HEK293 (cell line): Measurements from ENCODE around the gene CREBRF.
A peak's percentile ranks its signal among the peaks of the same experiment; 100 is the strongest.

Source experiments
- CTCF ChIA-PET: fragments of 350-600 bp; formaldehyde crosslinking; extraction: SDS; loops from one replicate; lab custom pipeline; 2021; ENCODE audit warnings: antibody characterized with exemption; lab: Yijun Ruan, JAX
- POLR2A ChIA-PET: fragments of 300-600 bp; formaldehyde crosslinking; extraction: SDS; loops from one replicate; lab custom pipeline; 2020; ENCODE audit warnings: antibody characterized with exemption, inconsistent platforms; lab: Yijun Ruan, JAX
- H3K27ac ChIP-seq: fragments of 200-500 bp; sonication (Bioruptor generic); 2 replicates; pipeline ENCODE4 v1.5.1; 2014; ENCODE audit warnings: low read depth, low read length, control low read depth, inconsistent platforms; ENCODE audit errors: extremely low read depth
- H3K36me3 ChIP-seq, 2 experiments: fragments of 200-500 bp in 1 of 2; sonication (Bioruptor generic) in 1 of 2; 1 replicate in 1 of 2; 2 replicates in 1 of 2; pipeline ENCODE4 v1.5.1; 2014 to 2017; ENCODE audit warnings: inconsistent platforms in 2 of 2, low read length in 2 of 2; ENCODE audit not compliant: control insufficient read depth in 2 of 2, insufficient read depth in 1 of 2
- H3K4me1 ChIP-seq: fragments of 200-500 bp; sonication (Bioruptor generic); 2 replicates; pipeline ENCODE4 v1.5.1; 2014; ENCODE audit warnings: mild to moderate bottlenecking, low read length, inconsistent platforms; ENCODE audit not compliant: control insufficient read depth, insufficient read depth
- H3K4me3 ChIP-seq: 2 replicates; pipeline ENCODE4 v1.5.1; 2011; ENCODE audit warnings: low read depth, mild to moderate bottlenecking, control low read depth, low read length, moderate library complexity
- H3K9me3 ChIP-seq: fragments of 200-500 bp; sonication (Bioruptor generic); 2 replicates; pipeline ENCODE4 v1.5.1; 2014; ENCODE audit warnings: low read depth, low read length, inconsistent platforms; ENCODE audit not compliant: control insufficient read depth, insufficient read depth
- HOXD13 ChIP-seq: sonication (generic); formaldehyde crosslinking; IDR thresholded peaks from 2 replicates; pipeline ENCODE4 v1.8.0; 2022; ENCODE audit warnings: missing genetic modification reagents, borderline replicate concordance
- TRIM28 ChIP-seq: IDR thresholded peaks from 2 replicates; pipeline ENCODE4 v1.6.1; 2011; ENCODE audit warnings: low read length, control low read depth, borderline replicate concordance
- YY1 ChIP-seq: fragments of 450-650 bp; formaldehyde crosslinking; IDR thresholded peaks from 2 replicates; pipeline ENCODE4 v1.5.1; 2018; ENCODE audit warnings: missing biosample characterization, missing genetic modification characterization
- YY2 ChIP-seq: fragments of 450-650 bp; formaldehyde crosslinking; IDR thresholded peaks from 2 replicates; pipeline ENCODE4 v1.5.1; 2016; ENCODE audit warnings: missing biosample characterization, missing genetic modification characterization
- ZFP3 ChIP-seq: fragments of 450-650 bp; formaldehyde crosslinking; IDR thresholded peaks from 2 replicates; pipeline ENCODE4 v1.5.1; 2016; ENCODE audit warnings: low read depth, missing biosample characterization, missing genetic modification characterization
- ZNF10 ChIP-seq: fragments of 450-650 bp; formaldehyde crosslinking; IDR thresholded peaks from 2 replicates; pipeline ENCODE4 v1.5.1; 2017; ENCODE audit warnings: missing biosample characterization, missing genetic modification characterization
- ZNF223 ChIP-seq: fragments of 450-650 bp; formaldehyde crosslinking; IDR thresholded peaks from 2 replicates; pipeline ENCODE4 v1.5.1; 2016; ENCODE audit warnings: missing biosample characterization, missing genetic modification characterization
- ZNF324 ChIP-seq: fragments of 450-650 bp; formaldehyde crosslinking; IDR thresholded peaks from 2 replicates; pipeline ENCODE4 v1.5.1; 2016; ENCODE audit warnings: missing biosample characterization, missing genetic modification characterization
- ZNF433 ChIP-seq: fragments of 450-650 bp; formaldehyde crosslinking; IDR thresholded peaks from 2 replicates; pipeline ENCODE4 v1.5.1; 2016; ENCODE audit warnings: missing biosample characterization, missing genetic modification characterization, low read depth
- ZNF529 ChIP-seq: fragments of 450-650 bp; formaldehyde crosslinking; IDR thresholded peaks from 2 replicates; pipeline ENCODE4 v1.5.1; 2017; ENCODE audit warnings: missing genetic modification characterization, missing biosample characterization; ENCODE audit not compliant: insufficient replicate concordance
- ZNF549 ChIP-seq: fragments of 450-650 bp; IDR thresholded peaks from 2 replicates; pipeline ENCODE4 v1.5.1; 2018; ENCODE audit warnings: missing biosample characterization, missing genetic modification characterization, mild to moderate bottlenecking, inconsistent platforms, moderate library complexity
- ZNF585B ChIP-seq: fragments of 450-650 bp; formaldehyde crosslinking; IDR thresholded peaks from 2 replicates; pipeline ENCODE4 v1.5.1; 2016; ENCODE audit warnings: missing biosample characterization, missing genetic modification characterization
- ZNF664 ChIP-seq: fragments of 450-650 bp; formaldehyde crosslinking; IDR thresholded peaks from 2 replicates; pipeline ENCODE4 v1.5.1; 2016; ENCODE audit warnings: missing biosample characterization, missing genetic modification characterization
- ZNF707 ChIP-seq: fragments of 450-650 bp; formaldehyde crosslinking; IDR thresholded peaks from 2 replicates; pipeline ENCODE4 v1.5.1; 2016; ENCODE audit warnings: missing biosample characterization, missing genetic modification characterization
- TF ChIP-seq, protein P1 (sequence below): fragments of 450-650 bp; formaldehyde crosslinking; IDR thresholded peaks from 2 replicates; pipeline ENCODE4 v1.5.1; 2017; ENCODE audit warnings: missing biosample characterization, mild to moderate bottlenecking, missing genetic modification characterization, moderate library complexity
- TF ChIP-seq, protein P2 (sequence below): fragments of 450-650 bp; formaldehyde crosslinking; IDR thresholded peaks from 2 replicates; pipeline ENCODE4 v1.5.1; 2016; ENCODE audit warnings: missing biosample characterization, missing genetic modification characterization
- TF ChIP-seq, protein P3 (sequence below): fragments of 450-650 bp; formaldehyde crosslinking; IDR thresholded peaks from 2 replicates; pipeline ENCODE4 v1.5.1; 2016; ENCODE audit warnings: missing biosample characterization, missing genetic modification characterization
- TF ChIP-seq, protein P4 (sequence below): fragments of 450-650 bp; IDR thresholded peaks from 2 replicates; pipeline ENCODE4 v1.5.1; 2018; ENCODE audit warnings: missing biosample characterization, missing genetic modification characterization
- TF ChIP-seq, protein P5 (sequence below): sonication (generic); formaldehyde crosslinking; IDR thresholded peaks from 2 replicates; pipeline ENCODE4 v1.8.1; 2022; ENCODE audit warnings: mild to moderate bottlenecking, moderate library complexity, missing genetic modification reagents

CREBRF gene

DNA sequence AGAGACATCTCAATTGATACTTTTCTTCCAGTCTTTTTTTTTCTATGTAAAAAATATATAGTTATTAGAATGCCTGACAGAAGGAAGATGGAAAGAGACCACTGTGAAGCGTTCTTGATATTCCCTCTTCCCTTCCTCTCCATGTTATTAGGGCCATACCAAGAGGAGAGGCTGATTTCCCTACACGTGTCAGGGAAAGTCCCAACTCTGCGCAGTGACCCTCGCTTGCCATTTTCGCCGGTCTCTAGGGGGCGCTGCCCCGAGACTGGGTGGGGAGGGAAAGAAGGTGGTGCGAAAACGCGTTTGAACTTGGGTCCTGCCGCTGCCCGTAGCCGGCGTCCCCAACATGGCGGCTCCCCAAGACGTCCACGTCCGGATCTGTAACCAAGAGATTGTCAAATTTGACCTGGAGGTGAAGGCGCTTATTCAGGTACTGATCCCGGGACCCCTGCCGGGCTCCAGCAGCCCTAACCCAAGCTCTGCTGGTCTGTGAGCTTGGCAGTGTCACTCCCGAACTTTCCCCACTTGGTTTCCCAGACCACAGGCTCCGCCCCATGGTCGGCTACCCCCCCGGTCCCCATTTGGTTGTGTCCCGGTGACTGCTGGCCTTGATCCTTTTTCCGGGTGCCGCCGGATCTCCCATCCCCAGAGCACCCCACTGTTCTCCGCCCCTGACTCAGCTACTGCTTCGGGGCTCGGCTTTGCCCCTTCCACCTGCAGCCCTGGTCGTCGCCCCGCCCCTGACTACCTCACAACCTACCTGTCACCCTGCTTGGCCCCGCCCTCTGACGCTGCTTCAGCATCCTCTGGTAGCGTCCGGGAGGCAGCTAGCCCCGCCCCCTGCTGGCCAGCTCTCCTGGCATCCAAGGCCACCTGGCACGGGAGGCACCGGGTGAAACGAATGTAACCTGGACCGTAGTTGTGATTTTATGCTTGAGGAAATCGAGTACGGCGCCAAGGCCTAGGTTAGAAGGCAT, 88.3 kb downstream of the CREBRF start, which contains the start of gene BNIP1 (continued):
- TF ChIP-seq ZNF324 (tag by site-specific recombination) (peak; percentile 98), HOXD13 (CRISPR knock-in tag) (no peak), ZNF10 (tag by site-specific recombination) (peak; percentile 53; the same call in 1 of the 2 replicates), TRIM28 (no peak)
- TF ChIP-seq, protein P1, sequence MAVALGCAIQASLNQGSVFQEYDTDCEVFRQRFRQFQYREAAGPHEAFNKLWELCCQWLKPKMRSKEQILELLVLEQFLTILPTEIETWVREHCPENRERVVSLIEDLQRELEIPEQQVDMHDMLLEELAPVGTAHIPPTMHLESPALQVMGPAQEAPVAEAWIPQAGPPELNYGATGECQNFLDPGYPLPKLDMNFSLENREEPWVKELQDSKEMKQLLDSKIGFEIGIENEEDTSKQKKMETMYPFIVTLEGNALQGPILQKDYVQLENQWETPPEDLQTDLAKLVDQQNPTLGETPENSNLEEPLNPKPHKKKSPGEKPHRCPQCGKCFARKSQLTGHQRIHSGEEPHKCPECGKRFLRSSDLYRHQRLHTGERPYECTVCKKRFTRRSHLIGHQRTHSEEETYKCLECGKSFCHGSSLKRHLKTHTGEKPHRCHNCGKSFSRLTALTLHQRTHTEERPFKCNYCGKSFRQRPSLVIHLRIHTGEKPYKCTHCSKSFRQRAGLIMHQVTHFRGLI (tag by site-specific recombination), result peak; percentile 35; the same call in 1 of the 2 replicates
- TF ChIP-seq, protein P2, sequence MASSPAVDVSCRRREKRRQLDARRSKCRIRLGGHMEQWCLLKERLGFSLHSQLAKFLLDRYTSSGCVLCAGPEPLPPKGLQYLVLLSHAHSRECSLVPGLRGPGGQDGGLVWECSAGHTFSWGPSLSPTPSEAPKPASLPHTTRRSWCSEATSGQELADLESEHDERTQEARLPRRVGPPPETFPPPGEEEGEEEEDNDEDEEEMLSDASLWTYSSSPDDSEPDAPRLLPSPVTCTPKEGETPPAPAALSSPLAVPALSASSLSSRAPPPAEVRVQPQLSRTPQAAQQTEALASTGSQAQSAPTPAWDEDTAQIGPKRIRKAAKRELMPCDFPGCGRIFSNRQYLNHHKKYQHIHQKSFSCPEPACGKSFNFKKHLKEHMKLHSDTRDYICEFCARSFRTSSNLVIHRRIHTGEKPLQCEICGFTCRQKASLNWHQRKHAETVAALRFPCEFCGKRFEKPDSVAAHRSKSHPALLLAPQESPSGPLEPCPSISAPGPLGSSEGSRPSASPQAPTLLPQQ (tag by site-specific recombination), result peak; percentile 86
- TF ChIP-seq, protein P3, sequence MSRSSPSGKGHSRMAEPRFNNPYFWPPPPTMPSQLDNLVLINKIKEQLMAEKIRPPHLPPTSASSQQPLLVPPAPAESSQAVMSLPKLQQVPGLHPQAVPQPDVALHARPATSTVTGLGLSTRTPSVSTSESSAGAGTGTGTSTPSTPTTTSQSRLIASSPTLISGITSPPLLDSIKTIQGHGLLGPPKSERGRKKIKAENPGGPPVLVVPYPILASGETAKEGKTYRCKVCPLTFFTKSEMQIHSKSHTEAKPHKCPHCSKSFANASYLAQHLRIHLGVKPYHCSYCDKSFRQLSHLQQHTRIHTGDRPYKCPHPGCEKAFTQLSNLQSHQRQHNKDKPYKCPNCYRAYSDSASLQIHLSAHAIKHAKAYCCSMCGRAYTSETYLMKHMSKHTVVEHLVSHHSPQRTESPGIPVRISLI (tag by site-specific recombination), result peak; percentile 63; the same call in 1 of the 2 replicates
- TF ChIP-seq, protein P4, sequence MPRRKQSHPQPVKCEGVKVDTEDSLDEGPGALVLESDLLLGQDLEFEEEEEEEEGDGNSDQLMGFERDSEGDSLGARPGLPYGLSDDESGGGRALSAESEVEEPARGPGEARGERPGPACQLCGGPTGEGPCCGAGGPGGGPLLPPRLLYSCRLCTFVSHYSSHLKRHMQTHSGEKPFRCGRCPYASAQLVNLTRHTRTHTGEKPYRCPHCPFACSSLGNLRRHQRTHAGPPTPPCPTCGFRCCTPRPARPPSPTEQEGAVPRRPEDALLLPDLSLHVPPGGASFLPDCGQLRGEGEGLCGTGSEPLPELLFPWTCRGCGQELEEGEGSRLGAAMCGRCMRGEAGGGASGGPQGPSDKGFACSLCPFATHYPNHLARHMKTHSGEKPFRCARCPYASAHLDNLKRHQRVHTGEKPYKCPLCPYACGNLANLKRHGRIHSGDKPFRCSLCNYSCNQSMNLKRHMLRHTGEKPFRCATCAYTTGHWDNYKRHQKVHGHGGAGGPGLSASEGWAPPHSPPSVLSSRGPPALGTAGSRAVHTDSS (tag by site-specific recombination), result no peak

DNA sequence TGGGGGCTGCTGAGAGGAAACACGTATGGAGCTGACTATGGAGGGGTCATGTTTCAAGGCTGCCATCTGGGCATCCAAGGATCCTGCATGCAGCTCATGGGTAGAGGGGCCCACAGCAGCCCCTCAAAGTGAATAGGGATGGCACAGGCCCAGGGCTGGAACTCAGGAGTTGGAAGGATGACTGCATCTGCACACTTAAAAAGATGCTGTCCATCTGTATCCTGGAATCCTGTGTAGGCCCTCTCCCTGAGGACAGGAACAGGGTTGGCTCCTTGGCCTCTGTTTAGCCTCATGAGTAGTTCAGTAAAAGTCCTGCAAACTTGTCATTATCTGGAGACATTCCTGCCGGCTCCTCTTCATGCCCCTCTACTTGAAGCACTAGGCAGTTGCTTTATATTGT, 92.2 kb downstream of the CREBRF start:
- POLR2A ChIA-PET, result interaction anchor here (0.7 kb wide), 1 partner anchor 91 kb away, joined by 3 read pairs; no protein-coding TSS in a partner anchor
- no peaks in the 10 kb centered on the region for H3K4me1 ChIP-seq
- no peaks in the 10 kb centered on the region for H3K9me3 ChIP-seq
- CTCF ChIA-PET, result no interaction called here
- TF ChIP-seq YY2 (tag by site-specific recombination), result no peak
- no peak for TF ChIP-seq YY1 (tag by site-specific recombination)
- no peak for TF ChIP-seq ZNF707 (tag by site-specific recombination)
- no peak for TF ChIP-seq ZNF433
- TF ChIP-seq ZNF223 (tag by site-specific recombination), result no peak
- no peak for TF ChIP-seq ZNF585B
- TF ChIP-seq, protein P5, sequence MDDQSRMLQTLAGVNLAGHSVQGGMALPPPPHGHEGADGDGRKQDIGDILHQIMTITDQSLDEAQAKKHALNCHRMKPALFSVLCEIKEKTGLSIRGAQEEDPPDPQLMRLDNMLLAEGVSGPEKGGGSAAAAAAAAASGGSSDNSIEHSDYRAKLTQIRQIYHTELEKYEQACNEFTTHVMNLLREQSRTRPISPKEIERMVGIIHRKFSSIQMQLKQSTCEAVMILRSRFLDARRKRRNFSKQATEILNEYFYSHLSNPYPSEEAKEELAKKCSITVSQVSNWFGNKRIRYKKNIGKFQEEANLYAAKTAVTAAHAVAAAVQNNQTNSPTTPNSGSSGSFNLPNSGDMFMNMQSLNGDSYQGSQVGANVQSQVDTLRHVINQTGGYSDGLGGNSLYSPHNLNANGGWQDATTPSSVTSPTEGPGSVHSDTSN (CRISPR knock-in tag), result no peak
- TF ChIP-seq ZNF664 (tag by site-specific recombination), result no peak
- TF ChIP-seq, protein P3 (tag by site-specific recombination), result no peak
- TF ChIP-seq ZNF549 (tag by site-specific recombination), result no peak
- no peak for TF ChIP-seq ZNF529 (tag by site-specific recombination)
- TF ChIP-seq ZFP3, result no peak
- no peak overlapping the region for H3K27ac ChIP-seq
- no peak overlapping the region for H3K4me3 ChIP-seq
- peaks cover 0 to 33% of the 10 kb centered on the region in 2 experiments; a peak in 2 of 3 replicates for H3K36me3 ChIP-seq
